ENCODE results near the gene ABHD6. TPM values are rescaled to one million over a fixed set of nuclear protein-coding genes. Genes with fewer than 3 reads are reported as not detected.
A peak's percentile ranks its signal among the peaks of the same experiment; 100 is the strongest.

ABHD6 gene
- total RNA-seq, 1 experiment from 2014 or later: 3.4 TPM

- Mint-ChIP-seq H3K36me3 (ENCODE audit: insufficient read depth, unreplicated experiment) (peaks cover 25% of the 10 kb centered on the region), H3K4me3 (ENCODE audit: unreplicated experiment) (no peak overlapping the region), H3K27ac (ENCODE audit: low read depth, unreplicated experiment) (no peak overlapping the region), H3K27me3 (ENCODE audit: insufficient read depth, unreplicated experiment) (no peaks in the 10 kb centered on the region), H3K9me3 (ENCODE audit: unreplicated experiment) (no peaks in the 10 kb centered on the region), H3K4me1 (ENCODE audit: insufficient read depth, unreplicated experiment) (peaks cover 5% of the 10 kb centered on the region)
- no peak for TF ChIP-seq CTCF (IDR thresholded peaks at IDR 0.05; ENCODE audit: unreplicated experiment)
- DNase-seq (ENCODE audit: unreplicated experiment): no peak
- no TSS peak for BruUV-seq (replicated peaks)
- CTCF ChIA-PET: interaction anchor here (1.5 kb wide), 1 partner anchor 15 kb away, joined by 4 read pairs; no protein-coding TSS in a partner anchor
- POLR2A ChIA-PET: no interaction called here
- intact Hi-C loops (cut with micrococcal nuclease): no loop called here
Measured at GRCh38 chr3:58256061-58256460, 18.5 kb downstream of the ABHD6 start.

- H3K9me3 Mint-ChIP-seq (ENCODE audit: unreplicated experiment): no peaks in the 10 kb centered on the region
- intact Hi-C loops (cut with micrococcal nuclease): no loop called here
- CTCF ChIA-PET: no interaction called here
- no peak overlapping the region for H3K4me3 Mint-ChIP-seq (ENCODE audit: unreplicated experiment)
- H3K4me1 Mint-ChIP-seq (ENCODE audit: insufficient read depth, unreplicated experiment): peaks cover 5% of the 10 kb centered on the region
- no peak overlapping the region for H3K27ac Mint-ChIP-seq (ENCODE audit: low read depth, unreplicated experiment)
- peaks cover 23% of the 10 kb centered on the region for H3K36me3 Mint-ChIP-seq (ENCODE audit: insufficient read depth, unreplicated experiment)
- no TSS peak for BruUV-seq (replicated peaks)
- POLR2A ChIA-PET: no interaction called here
- no peaks in the 10 kb centered on the region for H3K27me3 Mint-ChIP-seq (ENCODE audit: insufficient read depth, unreplicated experiment)
- no peak for TF ChIP-seq CTCF (IDR thresholded peaks at IDR 0.05; ENCODE audit: unreplicated experiment)
- no peak for DNase-seq (ENCODE audit: unreplicated experiment)
Measured at GRCh38 chr3:58256511-58256910, 18.9 kb downstream of the ABHD6 start.

- ChIA-PET POLR2A (interaction anchor here (0.7 to 1.0 kb wide), 2 partner anchors 27 to 233 kb away, joined by 3 to 4 read pairs; no protein-coding TSS in a partner anchor), CTCF (interaction anchor here (0.6 to 1.2 kb wide), 2 partner anchors 9 to 20 kb away, joined by 3 read pairs; no protein-coding TSS in a partner anchor)
- no peak for TF ChIP-seq CTCF (IDR thresholded peaks at IDR 0.05; ENCODE audit: unreplicated experiment)
- no TSS peak for BruUV-seq (replicated peaks)
- Mint-ChIP-seq H3K27me3 (ENCODE audit: insufficient read depth, unreplicated experiment) (no peaks in the 10 kb centered on the region), H3K9me3 (ENCODE audit: unreplicated experiment) (no peaks in the 10 kb centered on the region), H3K27ac (ENCODE audit: low read depth, unreplicated experiment) (no peak overlapping the region), H3K4me3 (ENCODE audit: unreplicated experiment) (no peak overlapping the region), H3K36me3 (ENCODE audit: insufficient read depth, unreplicated experiment) (peaks cover 18% of the 10 kb centered on the region), H3K4me1 (ENCODE audit: insufficient read depth, unreplicated experiment) (peaks cover 5% of the 10 kb centered on the region)
- DNase-seq (ENCODE audit: unreplicated experiment): no peak
- intact Hi-C loops (cut with micrococcal nuclease): no loop called here
Measured at GRCh38 chr3:58258392-58259055, 20.9 kb downstream of the ABHD6 start.

GRCh38 chr3:58260261-58260731 is 22.7 kb downstream of the ABHD6 start:
- intact Hi-C loops (cut with micrococcal nuclease): no loop called here
- no peak for TF ChIP-seq CTCF (IDR thresholded peaks at IDR 0.05; ENCODE audit: unreplicated experiment)
- DNase-seq (ENCODE audit: unreplicated experiment): peak; percentile 15
- Mint-ChIP-seq H3K4me3 (ENCODE audit: unreplicated experiment) (no peak overlapping the region), H3K36me3 (ENCODE audit: insufficient read depth, unreplicated experiment) (peaks cover 18% of the 10 kb centered on the region), H3K27ac (ENCODE audit: low read depth, unreplicated experiment) (no peak overlapping the region), H3K4me1 (ENCODE audit: insufficient read depth, unreplicated experiment) (peaks cover 5% of the 10 kb centered on the region), H3K9me3 (ENCODE audit: unreplicated experiment) (no peaks in the 10 kb centered on the region), H3K27me3 (ENCODE audit: insufficient read depth, unreplicated experiment) (no peaks in the 10 kb centered on the region)
- POLR2A ChIA-PET: interaction anchor here (0.7 to 1.0 kb wide), 2 partner anchors 12 to 13 kb away, joined by 3 read pairs; no protein-coding TSS in a partner anchor
- CTCF ChIA-PET: interaction anchor here (0.5 to 1.5 kb wide), 3 partner anchors 44 to 135 kb away, joined by 3 to 5 read pairs (median 4); no protein-coding TSS in a partner anchor
- no TSS peak for BruUV-seq (replicated peaks)

Measured in MCF 10A (cell line).